ENCODE measurements around the gene SGIP1.

SGIP1 gene

DNA sequence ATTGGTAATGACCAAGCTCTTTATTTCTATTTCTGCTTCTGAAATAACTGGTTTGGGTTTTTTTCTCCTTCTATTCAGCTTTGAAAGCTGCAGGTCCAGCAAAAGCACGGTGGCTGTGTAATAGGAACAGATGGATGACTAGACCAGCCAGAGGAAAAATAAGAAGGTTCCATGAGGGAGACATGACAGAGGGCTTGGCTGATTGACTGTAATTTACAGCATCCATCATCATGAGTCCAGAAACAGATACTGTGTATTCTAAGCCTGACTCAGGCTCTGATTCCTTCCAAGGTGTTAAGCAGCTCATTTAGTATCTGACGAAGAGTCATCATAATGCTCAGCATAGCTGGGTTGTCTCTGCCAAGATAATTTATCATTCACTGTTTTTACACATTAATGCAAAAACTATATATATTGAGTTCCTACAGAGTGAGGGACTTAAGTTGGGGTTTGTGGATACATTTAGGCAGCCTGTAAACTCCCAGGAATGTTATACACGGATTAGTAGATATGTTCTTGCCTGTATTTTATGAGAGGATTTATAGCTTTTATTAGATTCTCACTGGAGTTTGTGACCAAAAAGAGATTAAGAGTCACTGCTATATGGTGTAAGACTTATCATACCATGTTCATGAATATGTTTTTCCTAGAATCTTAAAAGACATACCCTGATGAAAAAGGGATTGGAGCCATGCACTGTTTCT is 72.6 kb downstream of the SGIP1 start:
- no peak for DNase-seq

GRCh38 chr1:66607458-66607857 is 73.5 kb downstream of the SGIP1 start:
- no peak for DNase-seq

- DNase-seq: no peak
These were observed 79.2 kb downstream of the SGIP1 start for GRCh38 chr1:66613187-66613586.

DNA sequence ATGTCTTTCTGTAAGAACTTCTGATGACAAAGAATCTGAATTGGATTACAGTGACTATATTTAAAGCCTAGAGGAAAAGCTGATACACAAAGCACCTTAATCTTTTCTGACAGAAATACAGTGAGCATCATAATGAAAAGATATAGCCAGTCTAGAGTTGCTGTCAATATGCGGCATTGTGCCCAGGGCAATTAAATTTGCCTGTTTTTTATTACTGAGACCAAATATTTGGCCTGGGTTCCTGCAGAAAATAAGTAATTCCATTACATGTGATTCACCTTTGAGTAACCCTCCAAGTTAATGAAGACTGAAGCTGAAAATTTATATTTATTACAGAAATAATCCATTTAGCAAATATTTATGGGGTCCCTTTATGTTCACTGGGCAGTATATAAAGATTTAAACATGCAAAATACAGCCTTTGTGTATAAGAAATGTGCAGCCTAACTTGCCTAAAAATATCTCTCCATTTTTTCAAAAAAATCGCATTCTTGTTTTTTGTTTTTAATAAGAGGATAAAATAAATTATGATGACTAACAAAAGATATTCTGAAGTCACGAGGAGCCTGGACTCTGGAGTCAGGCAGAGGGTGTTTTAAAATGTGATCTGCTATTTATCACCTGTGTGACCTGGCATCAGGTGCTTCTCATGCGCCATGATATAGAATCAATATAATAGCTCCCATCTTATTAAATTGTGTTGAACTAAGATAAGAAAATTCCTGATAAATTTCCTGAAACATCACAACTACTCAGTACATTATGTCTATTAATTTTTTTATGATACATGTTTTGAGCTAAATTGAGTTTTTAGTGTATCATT is 83.6 kb downstream of the SGIP1 start:
- DNase-seq: no peak

GRCh38 chr1:66618390-66618789 is 84.4 kb downstream of the SGIP1 start:
- DNase-seq: no peak

- no peak for DNase-seq
These were observed 89.9 kb downstream of the SGIP1 start for GRCh38 chr1:66623812-66624211.

DNA sequence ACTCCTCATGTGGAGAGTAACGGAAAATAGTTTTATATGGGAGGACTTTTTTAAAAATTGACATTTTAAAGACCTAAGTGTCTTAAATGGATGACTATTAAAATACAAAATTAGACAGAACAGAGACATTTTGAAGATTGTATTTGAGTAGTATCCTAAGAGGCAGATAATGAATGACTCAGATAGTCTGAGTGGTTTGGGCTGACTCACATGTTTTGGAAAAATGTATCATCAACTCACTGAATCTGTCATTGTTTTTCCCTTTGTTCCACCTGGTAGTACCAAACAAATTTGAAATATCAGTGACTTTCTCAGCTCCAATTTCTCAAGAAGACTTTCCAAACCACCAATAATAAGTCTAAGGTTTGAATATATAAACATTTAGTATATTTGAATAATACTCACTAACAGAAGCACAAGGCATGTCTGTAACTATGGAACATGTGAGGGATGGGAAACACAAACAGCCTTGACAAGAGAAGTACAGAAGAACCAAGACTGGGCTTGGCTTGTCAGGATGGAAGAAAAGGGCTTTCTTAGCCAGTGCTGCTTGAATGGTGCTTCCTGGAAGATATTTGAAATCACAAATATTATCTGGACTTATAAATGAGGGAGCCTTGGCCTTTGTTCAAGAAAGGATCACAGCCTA is 90.6 kb downstream of the SGIP1 start:
- no peak for DNase-seq

DNA sequence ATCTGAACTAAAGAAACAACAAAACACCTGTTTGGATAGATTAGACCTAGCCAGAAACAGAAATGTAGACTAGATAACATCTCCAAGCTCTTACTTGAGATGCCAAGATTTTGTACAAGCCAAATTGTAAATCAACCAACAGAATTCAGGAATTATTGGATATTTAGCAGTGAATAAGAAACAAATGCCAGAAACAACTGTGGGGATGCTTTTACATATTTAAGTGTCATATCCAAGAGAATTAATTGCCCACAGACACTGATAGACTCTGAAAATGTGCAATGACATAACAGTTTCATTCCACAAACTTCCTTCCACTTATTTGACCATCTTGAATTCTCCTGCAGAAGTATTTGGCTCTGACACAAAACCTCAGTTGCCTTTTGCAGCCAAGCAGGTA is 92.3 kb downstream of the SGIP1 start:
- no peak for DNase-seq

DNA sequence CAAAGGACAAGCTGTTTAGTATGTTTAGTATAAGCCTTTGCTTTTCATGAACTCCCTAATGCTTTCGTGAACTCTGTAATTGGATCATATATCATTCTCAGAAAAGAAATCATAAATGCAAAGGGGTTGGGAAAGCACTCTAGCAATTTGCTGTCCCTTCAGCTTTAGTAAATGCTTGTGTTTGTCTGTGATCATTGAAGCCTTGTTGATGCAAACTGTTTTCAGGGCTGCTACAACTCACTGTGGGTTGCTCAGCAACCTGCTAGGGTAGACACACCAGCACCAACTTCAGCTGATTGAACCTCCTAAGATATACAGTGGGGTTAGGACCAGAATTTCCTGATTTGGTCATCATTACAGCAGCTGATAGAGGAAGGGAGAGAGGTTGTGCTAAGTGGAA is 95.0 kb downstream of the SGIP1 start:
- no peak for DNase-seq

DNA sequence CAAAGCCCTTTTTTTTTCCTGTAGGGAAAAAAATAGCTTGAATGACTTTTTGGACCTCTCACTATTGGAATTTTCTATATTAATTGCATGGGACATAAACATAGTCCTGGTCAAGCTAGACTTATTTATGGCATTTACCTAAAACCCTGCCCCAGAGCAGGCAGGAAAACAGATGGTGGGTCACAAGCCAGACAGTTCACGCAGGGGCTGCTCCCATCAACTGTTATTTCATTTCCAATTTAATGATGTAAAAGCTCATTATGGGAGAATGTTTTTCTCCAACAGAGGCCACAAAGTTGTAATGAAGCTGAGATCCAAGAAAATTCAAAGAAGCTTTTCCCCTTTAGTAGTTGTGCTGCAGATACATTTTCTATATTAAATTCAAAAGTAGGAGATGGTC is 99.2 kb downstream of the SGIP1 start:
- peak; percentile 6 for DNase-seq

- DNase-seq: no peak
These were observed 103.2 kb downstream of the SGIP1 start for GRCh38 chr1:66637146-66637545.

- DNase-seq: no peak
These were observed 108.0 kb downstream of the SGIP1 start for GRCh38 chr1:66641891-66642473.

GRCh38 chr1:66642992-66643391 is 109.0 kb downstream of the SGIP1 start:
- no peak for DNase-seq

DNA sequence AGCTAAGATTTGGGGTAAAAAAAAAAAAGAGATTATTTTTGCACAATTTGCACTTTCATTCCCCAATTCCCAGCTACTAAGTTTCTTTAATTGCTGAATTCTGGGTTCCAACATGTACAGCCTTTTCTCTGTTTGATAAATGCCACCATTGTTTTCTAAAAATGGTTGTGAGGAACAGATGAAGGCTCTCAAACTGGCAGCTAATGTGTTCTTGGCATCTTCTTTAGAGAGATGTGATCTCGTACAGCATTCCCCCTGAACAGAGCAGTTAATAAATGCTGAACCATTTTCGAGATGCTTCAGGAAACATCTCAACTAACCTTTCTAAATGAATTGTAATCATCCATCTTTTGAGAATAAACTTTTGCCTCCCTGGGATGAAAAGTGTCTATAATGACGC is 110.4 kb downstream of the SGIP1 start:
- DNase-seq: no peak

DNA sequence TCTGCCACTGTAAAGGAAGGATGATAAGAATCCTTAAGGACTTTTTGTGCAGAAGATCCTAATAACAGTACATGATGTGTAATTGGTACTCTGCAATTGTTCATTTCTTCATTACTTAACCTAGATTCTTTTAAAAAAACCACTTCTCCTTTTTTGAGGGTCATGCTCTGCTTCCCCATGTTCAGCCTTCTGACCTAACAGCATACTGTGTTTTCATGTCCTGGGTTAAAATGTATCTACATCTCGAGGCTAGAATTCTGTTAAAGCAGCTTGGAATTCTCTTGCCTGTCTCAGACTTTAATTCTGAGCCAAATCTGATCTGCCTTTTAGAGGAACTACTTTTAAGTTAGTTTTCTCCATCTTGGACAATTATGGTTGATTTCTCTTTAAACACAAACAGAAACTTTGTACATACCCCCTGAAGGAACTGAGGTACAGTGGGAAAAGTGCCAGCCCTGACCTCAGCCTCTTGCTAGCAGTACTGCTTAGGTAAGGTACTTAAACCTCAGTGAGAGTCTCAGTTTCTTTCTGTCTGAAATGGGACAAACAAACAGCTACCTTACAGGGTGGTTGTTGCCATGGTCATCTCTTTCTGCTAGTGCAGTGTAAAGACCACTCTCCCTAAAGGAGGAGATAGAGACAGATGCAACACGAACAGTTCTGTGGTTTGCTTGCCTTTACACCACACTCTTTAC is 115.1 kb downstream of the SGIP1 start:
- DNase-seq: peak; percentile 5

DNA sequence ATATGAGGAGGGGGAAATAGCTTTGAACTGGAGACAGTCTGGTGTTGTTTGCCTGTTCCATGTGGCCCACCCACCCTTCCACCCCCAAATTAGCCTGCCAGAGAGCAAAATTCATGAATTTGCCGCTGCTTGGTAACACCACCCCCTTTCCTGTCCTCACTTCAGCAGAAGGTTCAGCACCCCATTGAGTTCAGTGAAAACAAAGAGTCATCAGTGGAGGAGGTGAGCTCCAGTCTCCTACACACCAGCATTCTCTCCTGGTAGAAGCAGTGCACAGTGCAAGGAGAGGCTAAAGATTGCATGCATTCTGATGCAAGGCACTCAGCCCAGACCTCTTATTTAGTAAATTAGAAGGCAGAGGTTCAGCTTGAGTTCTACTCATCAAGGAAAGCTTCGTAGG is 118.6 kb downstream of the SGIP1 start:
- DNase-seq: no peak

GRCh38 chr1:66654643-66655042 is 120.7 kb downstream of the SGIP1 start:
- no peak for DNase-seq

- no peak for DNase-seq
These were observed 137.5 kb downstream of the SGIP1 start for GRCh38 chr1:66671455-66671854.

DNA sequence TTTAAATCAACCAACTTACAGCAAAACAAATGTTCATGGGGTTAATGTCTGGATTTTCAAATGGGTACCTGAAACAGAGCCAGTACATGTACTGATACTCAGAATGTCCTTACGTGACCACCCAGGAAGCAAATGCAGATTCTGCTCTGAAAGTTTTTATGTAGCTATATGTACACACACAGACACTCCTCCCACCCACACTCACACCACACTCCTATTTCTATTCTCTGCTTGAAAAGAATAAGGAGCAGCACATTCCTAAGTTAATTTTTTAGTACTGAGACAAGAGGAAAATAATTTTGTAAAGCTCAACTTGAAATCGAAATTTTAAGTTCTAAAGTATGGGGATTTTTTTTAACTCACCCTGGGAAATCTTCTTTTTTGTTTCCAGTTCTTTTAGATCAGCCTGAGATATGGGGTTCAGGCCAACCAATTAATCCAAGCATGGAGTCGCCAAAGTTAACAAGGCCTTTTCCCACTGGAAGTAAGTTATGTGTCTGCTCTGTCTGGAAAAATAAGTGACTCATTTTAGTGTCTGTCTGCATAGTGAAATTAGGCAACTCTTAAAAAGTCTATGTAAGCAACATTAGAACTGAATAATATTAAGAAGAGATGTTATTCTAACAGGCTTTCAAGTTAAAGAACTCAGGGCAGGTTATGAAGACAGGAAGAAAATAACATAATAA is 142.8 kb downstream of the SGIP1 start:
- DNase-seq: no peak

- DNase-seq: no peak
These were observed 144.2 kb downstream of the SGIP1 start for GRCh38 chr1:66678146-66678545.

DNA sequence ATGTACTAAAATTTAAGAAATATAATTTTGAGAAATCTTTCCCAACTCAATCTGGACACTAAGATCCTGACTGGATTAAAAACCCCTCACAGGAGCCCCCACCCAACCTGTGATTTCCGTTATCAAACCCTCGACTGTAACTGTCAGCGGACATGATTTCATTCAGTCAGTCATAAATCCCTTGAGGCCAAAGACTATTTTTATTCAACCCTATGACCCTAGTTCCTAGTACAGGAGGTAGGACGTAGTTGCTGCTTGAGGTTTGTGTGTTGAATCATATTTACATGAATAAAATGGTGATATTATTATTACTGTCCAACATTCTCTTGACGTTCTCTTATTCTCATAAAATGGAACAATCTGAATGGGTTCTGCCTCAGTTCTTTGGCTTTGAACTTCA is 145.2 kb downstream of the SGIP1 start:
- DNase-seq: no peak

- DNase-seq: no peak
These were observed 147.7 kb downstream of the SGIP1 start for GRCh38 chr1:66681686-66682085.
